Tibial nerve (tissue), 4 donors: Measurements from ENCODE around the gene YIF1B. TPM values are rescaled to one million over a fixed set of nuclear protein-coding genes. Genes with fewer than 3 reads are reported as not detected.
A peak's percentile ranks its signal among the peaks of the same experiment; 100 is the strongest.

Experiments
- DNase-seq, 2 donors: peaks; one replicate each; pipeline ENCODE4 v3.0.0-alpha.2; 2019; ENCODE audit warnings: low spot score in 2 of 2
- H3K27ac ChIP-seq, 4 donors: fragments of 200-600 bp; sonication (generic) in 3 of 4; one replicate each; pipeline ENCODE4 v1.5.1; 2017 to 2019; ENCODE audit warnings: mild to moderate bottlenecking in 1 of 4
- H3K27me3 ChIP-seq, 2 donors: fragments of 200-600 bp; sonication (generic) in 1 of 2; one replicate each; pipeline versions ENCODE4 v1.5.1 to v1.6.0; 2017 to 2019
- H3K36me3 ChIP-seq, 3 donors: fragments of 200-600 bp; sonication (generic); one replicate each; pipeline ENCODE4 v1.5.1; 2018 to 2019
- H3K4me1 ChIP-seq, 4 donors: fragments of 200-600 bp; sonication (generic) in 3 of 4; one replicate each; pipeline ENCODE4 v1.5.1; 2017 to 2019
- H3K4me3 ChIP-seq, 4 donors: fragments of 200-600 bp; sonication (generic) in 3 of 4; one replicate each; pipeline ENCODE4 v1.5.1; 2017 to 2019; ENCODE audit warnings: mild to moderate bottlenecking in 1 of 4, moderate library complexity in 1 of 4
- H3K9me3 ChIP-seq, 4 donors: fragments of 200-600 bp; sonication (generic) in 3 of 4; one replicate each; pipeline ENCODE4 v1.5.1; 2017 to 2019
- EP300 ChIP-seq, 2 donors: sonication (generic); formaldehyde crosslinking; IDR thresholded peaks; one replicate each; pipeline ENCODE4 v1.6.1; 2017; ENCODE audit warnings: antibody characterized with exemption in 2 of 2, mild to moderate bottlenecking in 1 of 2
- POLR2A ChIP-seq, 2 donors: fragments of 450-650 bp; IDR thresholded peaks; one replicate each; pipeline ENCODE4 v1.6.1; 2017; ENCODE audit warnings: antibody characterized with exemption in 2 of 2, mild to moderate bottlenecking in 2 of 2, moderate library complexity in 2 of 2
- WGBS, 2 donors: methylation state at CpG; one replicate each; pipeline ENCODE4 v1.1.5; 2018; 5-methylcytosine and 5-hydroxymethylcytosine counted together
- total RNA-seq, 4 donors: library from RNA; depleted of rRNA; stranded (reverse); fragments of >200 nt; gene quantifications; one replicate each; pipeline ENCODE4 v1.1.0, GENCODE V29; 2016
- TF ChIP-seq, protein P1 (sequence below), 5 experiments: fragments of 200-600 bp in 3 of 5; fragments of 450-650 bp in 2 of 5; sonication (generic) in 3 of 5; IDR thresholded peaks; one replicate each; pipeline ENCODE4 v1.5.1; 2016 to 2019; ENCODE audit warnings: antibody characterized with exemption in 5 of 5, mild to moderate bottlenecking in 3 of 5, moderate library complexity in 2 of 5

The YIF1B gene
- total RNA-seq, 4 donors from 2014 or later = 30.8 to 57.3 (median 46.0) TPM

DNA sequence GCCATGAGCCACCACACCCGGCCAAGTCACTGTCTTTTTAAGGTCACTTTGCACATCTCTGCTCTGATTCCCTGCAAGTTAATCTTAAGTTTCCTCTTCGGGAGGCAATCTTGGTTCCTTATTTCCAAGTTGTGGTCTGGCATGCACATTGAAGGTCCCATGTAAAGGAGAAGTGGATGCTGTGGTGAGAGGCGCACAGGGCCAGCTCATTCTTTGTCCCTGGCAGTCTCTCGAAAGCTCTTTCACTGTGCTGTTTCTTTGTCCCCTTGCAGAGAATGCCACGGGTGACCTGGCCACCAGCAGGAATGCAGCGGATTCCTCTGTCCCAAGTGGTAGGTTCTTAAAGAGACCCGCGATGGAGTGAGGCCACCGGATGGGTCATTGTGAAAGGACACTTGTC, 28.1 kb downstream of the YIF1B start:
- WGBS, 2 donors = 40 to 63% methylated on average over 8 to 9 of the region's 9 CpGs
- no peak for DNase-seq
- Histone ChIP-seq H3K4me1 (peaks cover 0 to 11% (median 5%) of the 10 kb centered on the region in 4 donors), H3K36me3 (peaks cover 0 to 8% (median 0%) of the 10 kb centered on the region in 3 donors), H3K27me3 (no peaks in the 10 kb centered on the region), H3K9me3 (no peaks in the 10 kb centered on the region), H3K4me3 (no peak overlapping the region), H3K27ac (peak overlapping the region in 2 of 4 donors; percentile 8 to 30)
- TF ChIP-seq, protein P1, sequence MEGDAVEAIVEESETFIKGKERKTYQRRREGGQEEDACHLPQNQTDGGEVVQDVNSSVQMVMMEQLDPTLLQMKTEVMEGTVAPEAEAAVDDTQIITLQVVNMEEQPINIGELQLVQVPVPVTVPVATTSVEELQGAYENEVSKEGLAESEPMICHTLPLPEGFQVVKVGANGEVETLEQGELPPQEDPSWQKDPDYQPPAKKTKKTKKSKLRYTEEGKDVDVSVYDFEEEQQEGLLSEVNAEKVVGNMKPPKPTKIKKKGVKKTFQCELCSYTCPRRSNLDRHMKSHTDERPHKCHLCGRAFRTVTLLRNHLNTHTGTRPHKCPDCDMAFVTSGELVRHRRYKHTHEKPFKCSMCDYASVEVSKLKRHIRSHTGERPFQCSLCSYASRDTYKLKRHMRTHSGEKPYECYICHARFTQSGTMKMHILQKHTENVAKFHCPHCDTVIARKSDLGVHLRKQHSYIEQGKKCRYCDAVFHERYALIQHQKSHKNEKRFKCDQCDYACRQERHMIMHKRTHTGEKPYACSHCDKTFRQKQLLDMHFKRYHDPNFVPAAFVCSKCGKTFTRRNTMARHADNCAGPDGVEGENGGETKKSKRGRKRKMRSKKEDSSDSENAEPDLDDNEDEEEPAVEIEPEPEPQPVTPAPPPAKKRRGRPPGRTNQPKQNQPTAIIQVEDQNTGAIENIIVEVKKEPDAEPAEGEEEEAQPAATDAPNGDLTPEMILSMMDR (IDR thresholded peaks at IDR 0.05) = no peak
- TF ChIP-seq EP300 (IDR thresholded peaks at IDR 0.05) = peak in 1 of 2 donors; percentile 28
- TF ChIP-seq POLR2A (IDR thresholded peaks at IDR 0.05) = no peak

DNA sequence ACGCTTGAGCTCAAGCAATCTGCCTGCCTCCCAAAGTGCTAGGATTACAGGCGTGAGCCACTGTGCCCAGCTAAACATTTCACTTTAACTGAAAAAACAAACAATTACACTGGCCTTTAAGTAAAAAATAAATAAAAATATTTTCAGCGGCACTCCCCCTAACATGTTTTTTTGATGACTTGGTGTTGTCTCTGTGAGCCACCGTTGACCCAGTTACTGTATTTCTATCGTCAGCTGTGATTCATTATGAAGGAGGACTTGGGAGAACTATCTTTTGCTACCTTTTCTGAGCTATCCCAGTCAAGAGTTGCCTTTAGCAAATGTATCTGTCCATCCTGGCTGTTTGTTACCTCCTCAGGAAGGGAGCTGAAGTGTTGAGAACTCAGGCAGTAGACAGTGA, 30.2 kb downstream of the YIF1B start:
- Histone ChIP-seq H3K4me1 (peaks cover 0 to 11% (median 5%) of the 10 kb centered on the region in 4 donors), H3K36me3 (peaks cover 0 to 6% (median 0%) of the 10 kb centered on the region in 3 donors), H3K27me3 (no peaks in the 10 kb centered on the region), H3K4me3 (no peak overlapping the region), H3K27ac (no peak overlapping the region), H3K9me3 (no peaks in the 10 kb centered on the region)
- WGBS, 2 donors = 76 to 82% methylated on average over 5 of the region's 5 CpGs
- TF ChIP-seq, protein P1 (IDR thresholded peaks at IDR 0.05) = no peak
- TF ChIP-seq EP300 (IDR thresholded peaks at IDR 0.05) (no peak), POLR2A (IDR thresholded peaks at IDR 0.05) (no peak)
- no peak for DNase-seq

DNA sequence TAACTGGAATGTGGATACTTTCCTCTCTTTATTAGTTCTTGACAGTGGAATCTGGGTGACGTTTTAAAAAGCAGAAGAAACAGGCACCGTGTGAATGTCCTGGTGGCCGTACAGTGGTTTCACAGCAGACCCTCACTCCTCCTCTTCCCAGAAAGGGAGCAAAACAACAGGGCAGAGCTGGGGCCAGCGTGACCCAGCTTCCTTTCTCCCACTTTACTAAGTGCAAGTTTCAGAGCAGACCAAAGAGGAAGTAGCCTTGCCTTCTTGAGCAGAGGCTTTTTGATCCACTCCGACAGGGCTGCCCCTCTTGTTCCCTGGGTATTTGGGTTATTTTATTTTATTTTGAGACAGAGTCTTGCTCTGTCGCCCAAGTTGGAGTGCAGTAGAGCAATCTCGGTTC, 31.3 kb downstream of the YIF1B start:
- Histone ChIP-seq H3K36me3 (no peaks in the 10 kb centered on the region), H3K9me3 (no peaks in the 10 kb centered on the region), H3K27ac (peak overlapping the region in 2 of 4 donors; percentile 5 to 26), H3K27me3 (no peaks in the 10 kb centered on the region), H3K4me1 (peaks cover 0 to 12% (median 5%) of the 10 kb centered on the region in 4 donors), H3K4me3 (no peak overlapping the region)
- DNase-seq = no peak
- no peak for TF ChIP-seq POLR2A (IDR thresholded peaks at IDR 0.05)
- TF ChIP-seq EP300 (IDR thresholded peaks at IDR 0.05) = peak in 1 of 2 donors; percentile 23
- TF ChIP-seq, protein P1 (IDR thresholded peaks at IDR 0.05) = no peak
- 51 to 53% methylated on average over 7 of the region's 7 CpGs for WGBS, 2 donors

DNA sequence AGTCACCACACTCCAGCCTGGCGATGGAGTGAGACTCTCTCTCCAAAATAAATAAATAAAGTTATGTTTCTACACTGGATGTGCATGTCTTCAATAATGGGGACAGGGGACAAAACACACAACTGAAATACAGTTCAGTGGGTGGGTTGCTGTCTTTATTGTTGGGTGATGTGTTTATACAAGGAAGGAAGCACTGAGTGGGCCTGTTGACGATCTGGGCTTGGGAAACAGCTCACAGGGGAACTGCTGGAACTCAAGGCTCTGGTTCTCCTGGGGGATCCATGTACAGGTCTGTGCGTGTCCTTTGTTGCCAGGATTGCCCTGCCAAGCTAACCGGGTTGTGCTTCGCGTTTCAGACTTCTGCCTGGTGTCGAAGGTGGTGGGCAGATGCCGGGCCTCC, 32.5 kb downstream of the YIF1B start:
- Histone ChIP-seq H3K4me1 (peaks cover 0 to 20% (median 7%) of the 10 kb centered on the region in 4 donors), H3K9me3 (no peaks in the 10 kb centered on the region), H3K27ac (no peak overlapping the region), H3K36me3 (no peaks in the 10 kb centered on the region), H3K4me3 (no peak overlapping the region), H3K27me3 (no peaks in the 10 kb centered on the region)
- WGBS, 2 donors = 84 to 85% methylated on average over 8 of the region's 8 CpGs
- TF ChIP-seq EP300 (IDR thresholded peaks at IDR 0.05) = no peak
- no peak for TF ChIP-seq POLR2A (IDR thresholded peaks at IDR 0.05)
- TF ChIP-seq, protein P1 (IDR thresholded peaks at IDR 0.05) = no peak
- no peak for DNase-seq

DNA sequence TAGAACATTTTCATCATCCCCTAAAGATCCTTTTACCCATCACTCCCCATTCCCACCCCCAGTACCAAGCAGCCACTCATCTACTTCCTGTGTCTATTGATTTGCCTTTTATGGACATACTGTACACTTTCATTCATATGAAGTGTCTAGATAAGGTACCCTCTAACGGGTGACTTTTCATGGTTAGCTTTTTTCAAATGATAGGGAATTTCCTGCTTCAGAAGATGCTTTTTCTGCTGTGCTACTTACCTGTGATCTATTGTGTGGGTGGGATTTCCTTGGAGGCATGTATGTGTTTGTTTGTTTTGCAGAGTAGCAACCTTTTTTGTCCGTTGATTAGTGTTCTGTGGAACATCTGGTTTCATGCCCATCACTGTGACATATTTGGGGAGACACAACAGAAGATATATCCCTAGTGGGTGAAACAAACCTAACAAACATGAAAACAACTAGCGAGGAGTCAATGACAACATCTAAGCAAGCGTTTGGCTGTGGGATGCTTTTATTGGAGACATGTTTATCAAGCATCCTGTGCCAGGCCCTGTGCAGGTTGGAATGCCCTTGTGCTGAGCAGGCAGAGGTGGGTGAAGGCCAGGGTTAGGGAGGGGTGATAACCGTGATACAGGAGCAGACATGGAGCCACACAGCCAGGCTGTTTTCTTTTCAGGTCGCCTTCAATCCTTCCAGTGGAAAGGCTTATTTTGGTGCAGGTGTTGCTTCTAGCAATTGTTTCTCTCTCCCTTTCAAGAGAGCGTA, 33.8 kb downstream of the YIF1B start:
- Histone ChIP-seq H3K4me3 (no peak overlapping the region), H3K36me3 (no peaks in the 10 kb centered on the region), H3K27ac (no peak overlapping the region), H3K27me3 (no peaks in the 10 kb centered on the region), H3K9me3 (no peaks in the 10 kb centered on the region), H3K4me1 (peaks cover 0 to 25% (median 10%) of the 10 kb centered on the region in 4 donors)
- DNase-seq = no peak
- WGBS, 2 donors = 74 to 78% methylated on average over 7 of the region's 7 CpGs
- TF ChIP-seq POLR2A (IDR thresholded peaks at IDR 0.05) (no peak), EP300 (IDR thresholded peaks at IDR 0.05) (no peak)
- TF ChIP-seq, protein P1 (IDR thresholded peaks at IDR 0.05) = no peak
